ENCODE data around the gene CDC42BPA. TPM values are rescaled to one million over a fixed set of nuclear protein-coding genes. Genes with fewer than 3 reads are reported as not detected.

CDC42BPA gene
- total and polyA plus RNA-seq, 2 of the 13 experiments (the other 11 are each of a cell fraction or from before 2014, with no cell fraction given): 6.5 to 16.0 TPM

- no peak overlapping the region for H2AFZ ChIP-seq (ENCODE audit: low read length)
- H3K79me2 ChIP-seq (ENCODE audit: insufficient read depth, low read length): no peaks in the 10 kb centered on the region
- 85% methylated on average over 13 of the region's 13 CpGs for WGBS (ENCODE audit: low lambda C conversion rate)
- FAIRE-seq: no peak
- ATAC-seq: no peak
- DNase-seq (ENCODE audit: low spot score): no peak
- no peaks in the 10 kb centered on the region for H3K27me3 ChIP-seq (ENCODE audit: control insufficient read depth in 1 of 2, insufficient read depth in 2 of 2, low read length in 2 of 2)
- ChIA-PET POLR2A (interaction anchor here (2.4 kb wide), 1 partner anchor 21 kb away, joined by 16 read pairs; no protein-coding TSS in a partner anchor), CTCF (ENCODE audit: low intra/inter-chr PET ratio, low total read pairs) (no interaction called here)
- H3K9ac ChIP-seq (ENCODE audit: insufficient read depth, low read depth, low read length): no peak overlapping the region
- peaks cover 42% of the 10 kb centered on the region for H3K4me1 ChIP-seq (ENCODE audit: insufficient read depth, low read length)
- H3K27ac ChIP-seq (ENCODE audit: extremely low read length, insufficient read depth, low read length): no peak overlapping the region
- H4K20me1 ChIP-seq (ENCODE audit: insufficient read depth, low read length): no peaks in the 10 kb centered on the region
- TF ChIP-seq ZNF414 (CRISPR knock-in tag; IDR thresholded peaks at IDR 0.05) (no peak), FIP1L1 (IDR thresholded peaks at IDR 0.05; ENCODE audit: borderline replicate concordance, insufficient read depth, low read depth, low read length) (no peak), ZNF180 (CRISPR knock-in tag; IDR thresholded peaks at IDR 0.05; ENCODE audit: borderline replicate concordance, low read depth) (no peak), CREB1 (IDR thresholded peaks at IDR 0.05) (no peak), CREB1 (CRISPR knock-in tag; IDR thresholded peaks at IDR 0.05) (no peak), ZNF121 (CRISPR knock-in tag; IDR thresholded peaks at IDR 0.05) (no peak), ZNF737 (CRISPR knock-in tag; IDR thresholded peaks at IDR 0.05; ENCODE audit: borderline replicate concordance) (no peak), HOXA3 (CRISPR knock-in tag; IDR thresholded peaks at IDR 0.05) (no peak), GABPB1 (CRISPR knock-in tag; IDR thresholded peaks at IDR 0.05) (no peak), NFE2L1 (CRISPR knock-in tag; IDR thresholded peaks at IDR 0.05; ENCODE audit: borderline replicate concordance) (no peak), CBFB (CRISPR knock-in tag; IDR thresholded peaks at IDR 0.05) (no peak), KMT2A (CRISPR knock-in tag; IDR thresholded peaks at IDR 0.05) (no peak), NRL (CRISPR knock-in tag; IDR thresholded peaks at IDR 0.05; ENCODE audit: borderline replicate concordance) (no peak), CEBPB (IDR thresholded peaks at IDR 0.05; ENCODE audit: borderline replicate concordance, low read depth, low read length) (no peak), ZSCAN22 (CRISPR knock-in tag; IDR thresholded peaks at IDR 0.05) (no peak)
- no TSS peak for BruUV-seq (replicated peaks)
- no peaks in the 10 kb centered on the region for H3K36me3 ChIP-seq (replicated peaks in 1 of 2; ENCODE audit: control insufficient read depth in 1 of 2, insufficient read depth in 2 of 2, low read length in 2 of 2)
- no peak overlapping the region for H3K4me2 ChIP-seq (ENCODE audit: low read depth, low read length)
- H3K4me3 ChIP-seq (replicated peaks in 1 of 3; ENCODE audit: insufficient read depth in 1 of 3, low read depth in 2 of 3, low read length in 3 of 3): no peak overlapping the region
- intact Hi-C loops (cut with micrococcal nuclease; ENCODE audit: unreplicated experiment): no loop called here
- in situ Hi-C loops (cut with HindIII; ENCODE audit: extremely low pct_ligation_motif_present, low pct_unique_long_range_greater_than_20kb): no loop called here
- no peaks in the 10 kb centered on the region for H3K9me3 ChIP-seq (ENCODE audit: low read length)
These were observed 322.6 kb downstream of the CDC42BPA start for GRCh38 chr1:226995365-226996332.
